ENCODE results near the gene HIGD2A.

GRCh38 chr5:176407456-176408251 is 19.1 kb downstream of the HIGD2A start:
- TF ChIP-seq ZBTB21 (CRISPR knock-in tag; IDR thresholded peaks at IDR 0.05; ENCODE audit: borderline replicate concordance) (no peak), JAZF1 (CRISPR knock-in tag; IDR thresholded peaks at IDR 0.05) (no peak), TEAD1 (CRISPR knock-in tag; IDR thresholded peaks at IDR 0.05) (no peak), ZNF416 (CRISPR knock-in tag; IDR thresholded peaks at IDR 0.05) (no peak), GRHL2 (CRISPR knock-in tag; IDR thresholded peaks at IDR 0.05; ENCODE audit: insufficient replicate concordance, severe bottlenecking) (no peak), MAX (CRISPR knock-in tag; IDR thresholded peaks at IDR 0.05) (no peak), CTCF (IDR thresholded peaks at IDR 0.05) (no peak), ESRRA (CRISPR knock-in tag; IDR thresholded peaks at IDR 0.05; ENCODE audit: borderline replicate concordance) (no peak), CBFB (CRISPR knock-in tag; IDR thresholded peaks at IDR 0.05; ENCODE audit: low read depth) (no peak), ATF2 (CRISPR knock-in tag; IDR thresholded peaks at IDR 0.05; ENCODE audit: borderline replicate concordance, low read depth) (no peak), PREB (CRISPR knock-in tag; IDR thresholded peaks at IDR 0.05; ENCODE audit: borderline replicate concordance) (no peak), AFF4 (CRISPR knock-in tag; IDR thresholded peaks at IDR 0.05; ENCODE audit: borderline replicate concordance) (no peak), TEAD4 (CRISPR knock-in tag; IDR thresholded peaks at IDR 0.05) (no peak)

Measured in WTC11 (cell line).